ENCODE data around the gene PLET1.

PLET1 gene

DNA sequence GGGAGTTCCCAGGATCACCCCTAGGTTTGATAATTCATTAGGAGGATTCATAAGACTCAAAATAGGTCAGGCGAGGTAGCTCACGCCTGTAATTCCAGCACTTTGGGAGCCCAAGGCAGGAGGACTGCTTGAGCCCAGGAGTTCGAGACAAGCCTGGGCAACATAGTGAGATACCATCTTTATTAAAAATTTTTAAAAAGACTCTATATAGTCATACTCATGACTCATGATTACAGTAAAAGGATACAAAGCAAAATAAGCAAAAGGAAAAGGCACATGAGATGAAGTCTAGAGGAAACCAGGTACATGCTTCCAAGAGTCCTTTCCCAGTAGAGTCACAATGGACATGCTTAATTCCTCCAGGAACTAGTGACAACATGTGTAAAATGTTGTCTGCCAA lies 48.4 kb downstream of the PLET1 start:
- H3K36me3 ChIP-seq (ENCODE audit: insufficient read depth, low read length): no peaks in the 10 kb centered on the region
- H2AFZ ChIP-seq (ENCODE audit: low read depth, low read length): no peak overlapping the region
- no peaks in the 10 kb centered on the region for H4K20me1 ChIP-seq (ENCODE audit: insufficient read depth, low read length)
- no peak overlapping the region for H3K4me3 ChIP-seq (ENCODE audit: low read depth in 1 of 2, low read length in 2 of 2)
- H3K4me2 ChIP-seq (ENCODE audit: insufficient read depth, low read length): no peak overlapping the region
- H3K27ac ChIP-seq (ENCODE audit: low read length): no peak overlapping the region
- TF ChIP-seq EZH2 (IDR thresholded peaks at IDR 0.05; ENCODE audit: borderline replicate concordance, low read depth, low read length, severe bottlenecking): no peak
- peaks cover 8% of the 10 kb centered on the region for H3K27me3 ChIP-seq (ENCODE audit: insufficient read depth, low read length, poor library complexity)
- no peak overlapping the region for H3K9ac ChIP-seq (ENCODE audit: low read depth, low read length)
- no peak for ATAC-seq (ENCODE audit: insufficient read depth, low read depth)
- no peaks in the 10 kb centered on the region for H3K9me3 ChIP-seq (ENCODE audit: insufficient read depth, low read length, severe bottlenecking)
- no peaks in the 10 kb centered on the region for H3K79me2 ChIP-seq (ENCODE audit: insufficient read depth, low read length)
- H3K4me1 ChIP-seq (ENCODE audit: insufficient read depth, low read length): no peaks in the 10 kb centered on the region
- DNase-seq: no peak

DNA sequence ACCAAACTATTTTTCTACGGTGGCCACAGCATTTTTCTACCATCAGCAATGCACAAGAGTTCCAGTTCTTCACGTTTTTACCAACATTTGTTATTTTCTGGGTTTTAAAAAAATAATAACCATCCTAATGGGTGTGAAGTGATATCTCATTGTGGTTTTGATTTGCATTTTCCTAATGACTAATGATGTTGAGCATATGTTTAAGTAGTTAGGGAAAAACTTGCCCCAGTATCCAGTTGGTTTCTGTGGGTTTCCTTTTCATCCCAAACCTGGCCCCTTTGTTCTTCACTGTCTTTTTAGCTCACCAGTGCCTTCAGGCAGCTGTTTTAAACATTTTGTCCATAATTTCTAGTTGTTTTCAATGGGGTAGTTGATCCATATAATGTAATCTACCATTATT lies 49.1 kb downstream of the PLET1 start:
- H3K27me3 ChIP-seq (ENCODE audit: insufficient read depth, low read length, poor library complexity): peaks cover 8% of the 10 kb centered on the region
- TF ChIP-seq EZH2 (IDR thresholded peaks at IDR 0.05; ENCODE audit: borderline replicate concordance, low read depth, low read length, severe bottlenecking): no peak
- TF ChIP-seq, protein P1, sequence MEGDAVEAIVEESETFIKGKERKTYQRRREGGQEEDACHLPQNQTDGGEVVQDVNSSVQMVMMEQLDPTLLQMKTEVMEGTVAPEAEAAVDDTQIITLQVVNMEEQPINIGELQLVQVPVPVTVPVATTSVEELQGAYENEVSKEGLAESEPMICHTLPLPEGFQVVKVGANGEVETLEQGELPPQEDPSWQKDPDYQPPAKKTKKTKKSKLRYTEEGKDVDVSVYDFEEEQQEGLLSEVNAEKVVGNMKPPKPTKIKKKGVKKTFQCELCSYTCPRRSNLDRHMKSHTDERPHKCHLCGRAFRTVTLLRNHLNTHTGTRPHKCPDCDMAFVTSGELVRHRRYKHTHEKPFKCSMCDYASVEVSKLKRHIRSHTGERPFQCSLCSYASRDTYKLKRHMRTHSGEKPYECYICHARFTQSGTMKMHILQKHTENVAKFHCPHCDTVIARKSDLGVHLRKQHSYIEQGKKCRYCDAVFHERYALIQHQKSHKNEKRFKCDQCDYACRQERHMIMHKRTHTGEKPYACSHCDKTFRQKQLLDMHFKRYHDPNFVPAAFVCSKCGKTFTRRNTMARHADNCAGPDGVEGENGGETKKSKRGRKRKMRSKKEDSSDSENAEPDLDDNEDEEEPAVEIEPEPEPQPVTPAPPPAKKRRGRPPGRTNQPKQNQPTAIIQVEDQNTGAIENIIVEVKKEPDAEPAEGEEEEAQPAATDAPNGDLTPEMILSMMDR (IDR thresholded peaks at IDR 0.05; ENCODE audit: borderline replicate concordance, extremely low read depth, low read length, poor library complexity, severe bottlenecking): no peak
- no peaks in the 10 kb centered on the region for H4K20me1 ChIP-seq (ENCODE audit: insufficient read depth, low read length)
- H3K36me3 ChIP-seq (ENCODE audit: insufficient read depth, low read length): no peaks in the 10 kb centered on the region
- ATAC-seq (ENCODE audit: insufficient read depth, low read depth) (no peak), DNase-seq (no peak)
- no peak overlapping the region for H3K4me2 ChIP-seq (ENCODE audit: insufficient read depth, low read length)
- H3K9ac ChIP-seq (ENCODE audit: low read depth, low read length): no peak overlapping the region
- no peak overlapping the region for H3K27ac ChIP-seq (ENCODE audit: low read length)
- H3K4me3 ChIP-seq (ENCODE audit: low read depth in 1 of 2, low read length in 2 of 2): no peak overlapping the region
- H3K4me1 ChIP-seq (ENCODE audit: insufficient read depth, low read length): no peaks in the 10 kb centered on the region
- no peaks in the 10 kb centered on the region for H3K9me3 ChIP-seq (ENCODE audit: insufficient read depth, low read length, severe bottlenecking)
- no peak overlapping the region for H2AFZ ChIP-seq (ENCODE audit: low read depth, low read length)
- no peaks in the 10 kb centered on the region for H3K79me2 ChIP-seq (ENCODE audit: insufficient read depth, low read length)

DNA sequence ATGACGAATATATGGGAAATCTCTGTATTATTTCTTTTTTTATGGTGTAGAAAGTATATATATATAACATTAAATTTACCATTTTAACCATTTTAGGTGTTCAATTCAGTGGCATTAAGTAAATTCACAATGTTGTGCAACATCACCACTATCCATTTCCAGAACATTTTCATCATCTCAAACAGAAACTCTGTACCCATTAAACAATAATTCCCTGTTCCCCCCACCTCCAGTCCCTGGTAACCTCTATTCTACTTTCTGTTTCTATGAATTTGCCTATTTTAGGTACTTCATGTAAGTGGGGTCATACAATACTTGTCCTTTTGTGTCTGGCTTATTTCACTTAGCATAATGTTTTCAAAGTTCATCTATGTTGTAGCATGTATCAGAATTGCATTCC lies 49.8 kb downstream of the PLET1 start:
- no peak overlapping the region for H3K4me3 ChIP-seq (ENCODE audit: low read depth in 1 of 2, low read length in 2 of 2)
- H4K20me1 ChIP-seq (ENCODE audit: insufficient read depth, low read length): no peaks in the 10 kb centered on the region
- H2AFZ ChIP-seq (ENCODE audit: low read depth, low read length): no peak overlapping the region
- DNase-seq: no peak
- H3K9me3 ChIP-seq (ENCODE audit: insufficient read depth, low read length, severe bottlenecking): no peaks in the 10 kb centered on the region
- no peak for ATAC-seq (ENCODE audit: insufficient read depth, low read depth)
- H3K4me2 ChIP-seq (ENCODE audit: insufficient read depth, low read length): no peak overlapping the region
- H3K36me3 ChIP-seq (ENCODE audit: insufficient read depth, low read length): no peaks in the 10 kb centered on the region
- H3K27ac ChIP-seq (ENCODE audit: low read length): no peak overlapping the region
- peaks cover 8% of the 10 kb centered on the region for H3K27me3 ChIP-seq (ENCODE audit: insufficient read depth, low read length, poor library complexity)
- TF ChIP-seq EZH2 (IDR thresholded peaks at IDR 0.05; ENCODE audit: borderline replicate concordance, low read depth, low read length, severe bottlenecking): no peak
- TF ChIP-seq, protein P1 (IDR thresholded peaks at IDR 0.05; ENCODE audit: borderline replicate concordance, extremely low read depth, low read length, poor library complexity, severe bottlenecking): no peak
- no peaks in the 10 kb centered on the region for H3K79me2 ChIP-seq (ENCODE audit: insufficient read depth, low read length)
- H3K4me1 ChIP-seq (ENCODE audit: insufficient read depth, low read length): no peaks in the 10 kb centered on the region
- no peak overlapping the region for H3K9ac ChIP-seq (ENCODE audit: low read depth, low read length)

DNA sequence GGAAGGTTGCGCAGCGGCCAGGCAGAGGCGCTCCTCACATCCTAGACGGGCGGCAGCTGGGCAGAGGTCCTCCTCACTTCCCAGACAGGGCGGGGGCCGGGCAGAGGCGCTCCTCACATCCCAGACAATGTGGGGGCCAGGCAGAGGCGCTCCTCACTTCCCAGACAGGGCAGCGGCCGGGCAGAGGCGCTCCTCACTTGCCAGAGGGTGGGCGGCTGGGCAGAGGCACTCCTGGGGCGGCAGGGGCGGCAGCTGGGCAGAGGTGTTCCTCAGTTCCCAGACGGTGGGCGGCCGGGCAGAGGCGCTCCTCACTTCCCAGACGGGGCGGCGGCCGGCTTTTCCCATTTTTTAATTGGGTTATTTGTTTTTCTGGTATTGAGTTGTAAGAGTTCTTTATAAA lies 54.6 kb downstream of the PLET1 start:
- Histone ChIP-seq H3K27me3 (ENCODE audit: insufficient read depth, low read length, poor library complexity) (peaks cover 8% of the 10 kb centered on the region), H3K4me1 (ENCODE audit: insufficient read depth, low read length) (no peaks in the 10 kb centered on the region), H3K79me2 (ENCODE audit: insufficient read depth, low read length) (no peaks in the 10 kb centered on the region), H2AFZ (ENCODE audit: low read depth, low read length) (no peak overlapping the region), H3K27ac (ENCODE audit: low read length) (no peak overlapping the region), H4K20me1 (ENCODE audit: insufficient read depth, low read length) (no peaks in the 10 kb centered on the region), H3K4me3 (ENCODE audit: low read depth in 1 of 2, low read length in 2 of 2) (no peak overlapping the region), H3K9ac (ENCODE audit: low read depth, low read length) (no peak overlapping the region), H3K4me2 (ENCODE audit: insufficient read depth, low read length) (no peak overlapping the region), H3K36me3 (ENCODE audit: insufficient read depth, low read length) (no peaks in the 10 kb centered on the region), H3K9me3 (ENCODE audit: insufficient read depth, low read length, severe bottlenecking) (no peaks in the 10 kb centered on the region)
- TF ChIP-seq, protein P1 (IDR thresholded peaks at IDR 0.05; ENCODE audit: borderline replicate concordance, extremely low read depth, low read length, poor library complexity, severe bottlenecking): no peak
- DNase-seq: no peak
- no peak for ATAC-seq (ENCODE audit: insufficient read depth, low read depth)

Data from DND-41 (cell line).